Fibroblast of skin of scalp (primary cell): ENCODE measurements around the gene PEX6.

Experiments used
- DNase-seq: peaks from one replicate; pipeline ENCODE4 v3.0.0-alpha.2; 2013

Gene PEX6

GRCh38 chr6:42933205-42933604 is 45.8 kb downstream of the PEX6 start:
- DNase-seq = no peak

- no peak for DNase-seq
Measured at GRCh38 chr6:42932412-42932811, 46.6 kb downstream of the PEX6 start.

GRCh38 chr6:42929821-42930360 is 49.1 kb downstream of the PEX6 start:
- DNase-seq = peak; percentile 63

- peak; percentile 97 for DNase-seq
Measured at GRCh38 chr6:42928986-42929820, 49.8 kb downstream of the PEX6 start, which contains the start of gene CNPY3. Gene CNPY3, plus strand, starts transcription at chr6:42929480. Its CDS starts 91 bp downstream, at chr6:42929571.

GRCh38 chr6:42925248-42925857 is 53.6 kb downstream of the PEX6 start:
- DNase-seq = no peak

GRCh38 chr6:42923666-42924065 is 55.3 kb downstream of the PEX6 start:
- DNase-seq = no peak

- no peak for DNase-seq
Measured at GRCh38 chr6:42921801-42922200, 57.2 kb downstream of the PEX6 start.

GRCh38 chr6:42916288-42916687 is 62.7 kb downstream of the PEX6 start:
- no peak for DNase-seq

- DNase-seq = no peak
Measured at GRCh38 chr6:42915732-42916131, 63.2 kb downstream of the PEX6 start, which contains the start of gene PTCRA. Gene PTCRA, plus strand, starts transcription at chr6:42916053. Its CDS starts 17 bp downstream, at chr6:42916070.

GRCh38 chr6:42914546-42914945 is 64.4 kb downstream of the PEX6 start:
- DNase-seq = no peak
